Dermis blood vessel endothelial cell (primary cell): ENCODE results near the gene SKIC2. TPM values are rescaled to one million over a fixed set of nuclear protein-coding genes. Genes with fewer than 3 reads are reported as not detected.

Experiments
- DNase-seq: peaks from one replicate; pipeline ENCODE4 v3.0.0; 2010
- total RNA-seq: library from RNA; depleted of rRNA; stranded (reverse); fragments of >200 nt; gene quantifications from 2 replicates; pipeline ENCODE4 v1.2.3, GENCODE V29; 2014

Gene SKIC2
- total RNA-seq, 1 donor from 2014 or later: 37.3 TPM

DNA sequence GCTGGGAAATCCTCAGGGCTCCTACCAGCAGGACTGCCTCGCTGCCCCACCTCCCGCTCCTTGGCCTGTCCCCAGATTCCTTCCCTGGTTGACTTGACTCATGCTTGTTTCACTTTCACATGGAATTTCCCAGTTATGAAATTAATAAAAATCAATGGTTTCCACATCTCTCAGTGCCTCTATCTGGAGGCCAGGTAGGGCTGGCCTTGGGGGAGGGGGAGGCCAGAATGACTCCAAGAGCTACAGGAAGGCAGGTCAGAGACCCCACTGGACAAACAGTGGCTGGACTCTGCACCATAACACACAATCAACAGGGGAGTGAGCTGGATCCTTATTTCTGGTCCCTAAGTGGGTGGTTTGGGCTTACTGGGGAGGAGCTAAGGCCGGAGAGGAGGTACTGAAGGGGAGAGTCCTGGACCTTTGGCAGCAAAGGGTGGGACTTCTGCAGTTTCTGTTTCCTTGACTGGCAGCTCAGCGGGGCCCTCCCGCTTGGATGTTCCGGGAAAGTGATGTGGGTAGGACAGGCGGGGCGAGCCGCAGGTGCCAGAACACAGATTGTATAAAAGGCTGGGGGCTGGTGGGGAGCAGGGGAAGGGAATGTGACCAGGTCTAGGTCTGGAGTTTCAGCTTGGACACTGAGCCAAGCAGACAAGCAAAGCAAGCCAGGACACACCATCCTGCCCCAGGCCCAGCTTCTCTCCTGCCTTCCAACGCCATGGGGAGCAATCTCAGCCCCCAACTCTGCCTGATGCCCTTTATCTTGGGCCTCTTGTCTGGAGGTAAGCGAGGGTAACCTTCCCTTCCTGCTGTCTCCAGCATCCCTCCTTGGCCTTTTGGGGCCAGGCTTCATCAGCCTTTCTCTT, 13.2 kb upstream of the SKIC2 start, which contains the start of gene CFB:
Gene CFB, plus strand, starts transcription at position 589 of the 863 bp plus-strand sequence. Its CDS starts 127 bp downstream, at position 716.
- peak; percentile 51 for DNase-seq

DNA sequence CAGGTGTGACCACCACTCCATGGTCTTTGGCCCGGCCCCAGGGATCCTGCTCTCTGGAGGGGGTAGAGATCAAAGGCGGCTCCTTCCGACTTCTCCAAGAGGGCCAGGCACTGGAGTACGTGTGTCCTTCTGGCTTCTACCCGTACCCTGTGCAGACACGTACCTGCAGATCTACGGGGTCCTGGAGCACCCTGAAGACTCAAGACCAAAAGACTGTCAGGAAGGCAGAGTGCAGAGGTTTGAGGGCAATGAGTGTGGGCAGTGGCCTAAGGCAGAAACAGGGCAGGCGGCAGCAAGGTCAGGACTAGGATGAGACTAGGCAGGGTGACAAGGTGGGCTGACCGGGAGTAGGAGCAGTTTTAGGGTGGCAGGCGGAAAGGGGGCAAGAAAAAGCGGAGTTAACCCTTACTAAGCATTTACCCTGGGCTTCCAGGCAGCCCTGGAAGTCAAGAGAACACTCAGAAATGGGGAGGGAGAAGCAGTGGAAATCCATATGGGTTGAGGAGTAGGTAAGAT, 12.5 kb upstream of the SKIC2 start:
- no peak for DNase-seq

GRCh38 chr6:31947070-31947675, 11.8 kb upstream of the SKIC2 start:
- DNase-seq: no peak

GRCh38 chr6:31947864-31948263, 11.1 kb upstream of the SKIC2 start:
- DNase-seq: no peak

GRCh38 chr6:31948306-31948705, 10.7 kb upstream of the SKIC2 start:
- no peak for DNase-seq

- no peak for DNase-seq
These were observed 10.1 kb upstream of the SKIC2 start for GRCh38 chr6:31948753-31949413.

GRCh38 chr6:31949926-31950548, 8.9 kb upstream of the SKIC2 start:
- no peak for DNase-seq

DNA sequence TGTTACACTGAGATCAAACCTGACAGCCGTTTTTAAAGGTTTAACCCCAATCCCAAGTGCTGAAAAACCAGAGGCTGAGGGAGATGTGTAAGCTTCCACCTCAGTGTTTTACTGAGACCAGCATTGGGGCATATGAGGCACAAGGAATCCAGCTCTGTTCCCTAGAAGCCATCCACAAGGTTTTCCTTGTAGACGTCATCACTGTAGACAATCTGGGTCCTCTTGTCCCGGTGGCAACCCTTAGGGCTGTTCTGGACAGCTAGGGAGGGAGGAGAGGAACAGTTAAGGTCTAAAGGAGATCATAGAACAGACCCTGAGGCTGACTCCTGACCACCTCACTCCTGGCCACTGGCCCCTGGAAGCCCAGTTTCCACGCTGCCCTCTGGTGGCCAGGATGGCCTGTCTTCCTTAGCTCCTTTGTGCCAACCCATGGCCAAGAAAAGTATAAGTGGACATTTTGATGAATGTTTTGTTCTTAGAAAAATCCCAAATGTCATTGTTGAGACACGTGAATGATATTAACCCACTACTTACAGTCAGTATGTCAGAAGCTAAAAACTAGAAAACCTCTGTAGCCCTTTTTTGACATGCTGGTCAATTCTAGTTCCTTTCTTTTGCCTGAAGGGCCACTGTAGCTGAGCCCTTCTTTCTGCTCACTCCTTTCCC, 6.7 kb upstream of the SKIC2 start:
- DNase-seq: peak; percentile 81

DNA sequence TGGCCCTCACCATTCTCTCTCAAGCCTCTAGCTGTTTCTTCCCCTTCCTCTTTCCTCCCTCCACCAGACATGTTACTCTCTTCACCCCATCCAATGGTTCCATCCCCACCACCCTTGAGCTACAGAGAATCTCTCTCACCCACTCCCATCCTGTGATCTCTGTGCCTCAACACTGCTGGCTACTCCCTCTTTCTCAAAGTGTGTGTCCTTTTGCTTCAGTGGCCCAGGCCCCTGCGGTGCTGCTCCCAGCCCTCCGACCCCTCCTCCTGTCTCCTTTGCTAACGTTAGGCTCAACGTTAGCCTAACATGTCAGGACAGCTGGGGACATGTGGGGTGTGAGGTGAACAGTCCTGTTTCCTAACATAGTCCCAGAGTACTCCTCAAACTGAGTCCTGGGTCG, 6.1 kb upstream of the SKIC2 start:
- DNase-seq: no peak

DNA sequence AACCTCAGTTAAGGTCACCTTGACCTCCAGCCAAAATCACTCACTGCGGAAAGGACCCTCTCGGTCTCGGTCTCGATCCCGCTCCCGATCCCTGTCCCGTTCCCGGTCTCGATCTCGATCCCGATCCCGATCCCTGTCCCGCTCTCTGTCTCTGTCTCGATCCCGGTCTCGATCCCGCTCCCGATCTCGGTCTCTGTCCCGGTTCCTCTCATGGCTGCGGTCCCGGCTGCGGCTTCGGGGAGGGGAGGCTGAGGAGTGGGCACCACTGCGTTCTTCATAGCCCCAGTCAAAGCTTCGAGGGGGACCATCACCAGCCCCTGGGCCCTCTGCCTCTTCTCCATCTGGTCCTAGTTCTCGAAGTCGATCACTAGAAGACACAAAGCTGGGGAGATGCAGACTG, 4.5 kb upstream of the SKIC2 start:
- no peak for DNase-seq

DNA sequence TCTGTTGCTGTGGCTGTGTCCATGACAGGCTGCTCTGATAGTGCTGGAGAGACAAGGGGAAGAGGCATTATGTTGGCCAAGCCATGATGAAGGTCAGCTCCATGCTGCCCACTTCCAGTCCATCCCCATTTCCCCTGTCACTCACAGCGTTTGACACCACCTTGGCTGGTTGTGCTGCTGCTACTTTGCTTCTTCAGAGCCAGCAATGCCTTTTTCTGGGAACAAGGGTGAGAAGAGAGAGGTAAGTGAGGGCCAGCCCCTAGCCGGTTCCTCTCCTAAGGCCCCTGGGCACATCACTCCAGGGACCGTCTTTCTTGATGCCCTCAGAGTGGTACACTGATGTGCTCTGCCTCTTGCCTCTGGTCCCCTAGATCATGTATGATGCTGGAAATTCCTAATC, 2.2 kb upstream of the SKIC2 start:
- DNase-seq: no peak

GRCh38 chr6:31958412-31958740, 599 bp upstream of the SKIC2 start:
- no peak for DNase-seq

DNA sequence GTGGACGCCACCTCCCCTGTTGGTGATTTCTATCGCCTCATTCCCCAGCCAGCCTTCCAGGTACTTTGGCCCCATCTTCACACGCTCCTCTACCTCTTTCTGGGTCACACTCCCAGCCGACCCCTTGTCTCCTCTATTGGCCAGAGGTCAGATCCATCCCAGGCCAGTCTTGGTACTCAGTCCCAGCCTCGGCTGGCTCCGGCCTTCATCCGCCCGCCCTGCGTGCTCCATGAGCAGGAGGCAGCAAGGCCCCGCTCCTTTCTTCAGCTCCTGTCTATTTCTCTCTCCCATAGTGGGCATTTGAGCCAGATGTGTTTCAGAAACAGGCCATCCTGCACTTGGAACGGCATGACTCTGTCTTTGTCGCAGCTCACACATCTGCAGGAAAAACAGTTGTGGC, 2.6 kb downstream of the SKIC2 start:
- DNase-seq: no peak

- DNase-seq: no peak
These were observed 4.9 kb downstream of the SKIC2 start for GRCh38 chr6:31963921-31964320.

GRCh38 chr6:31965700-31966099, 6.7 kb downstream of the SKIC2 start:
- DNase-seq: no peak

DNA sequence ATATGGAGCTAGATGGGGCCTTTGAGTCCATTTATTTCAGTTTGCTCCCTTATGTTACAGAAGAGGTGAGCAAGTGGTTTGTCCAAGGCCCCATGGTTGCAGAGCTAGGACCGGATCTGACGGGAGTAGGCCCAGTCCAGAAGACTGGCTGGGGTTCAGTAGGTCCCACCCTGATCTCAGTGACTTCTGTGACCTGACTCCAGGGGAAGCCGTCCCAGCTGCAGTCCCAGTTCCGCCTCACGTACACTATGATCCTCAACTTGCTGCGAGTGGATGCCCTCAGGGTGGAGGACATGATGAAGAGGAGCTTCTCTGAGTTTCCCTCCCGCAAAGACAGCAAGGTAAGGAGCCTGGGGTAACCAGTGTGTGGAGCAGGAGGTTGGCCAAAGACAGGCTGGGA, 7.5 kb downstream of the SKIC2 start:
- DNase-seq: no peak

GRCh38 chr6:31966997-31967925, 8.3 kb downstream of the SKIC2 start:
- no peak for DNase-seq

DNA sequence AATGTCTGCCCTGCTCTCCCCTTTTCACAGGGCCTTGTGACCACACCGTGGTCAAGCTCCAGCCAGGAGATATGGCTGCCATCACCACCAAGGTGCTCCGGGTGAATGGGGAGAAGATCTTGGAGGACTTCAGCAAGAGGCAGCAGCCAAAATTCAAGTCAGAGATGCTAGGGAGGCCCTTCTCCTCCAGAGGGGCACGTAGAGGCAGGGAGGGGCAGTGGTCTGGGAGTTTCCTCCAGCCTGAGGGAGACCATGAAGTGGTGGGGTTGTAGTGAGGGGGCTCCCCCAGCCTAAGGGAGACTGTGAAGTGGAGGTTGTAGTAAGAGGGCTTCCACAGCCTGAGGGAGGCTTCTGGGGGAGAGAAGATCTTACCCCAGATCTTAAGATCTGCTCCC, 8.9 kb downstream of the SKIC2 start:
- DNase-seq: no peak

- no peak for DNase-seq
These were observed 9.4 kb downstream of the SKIC2 start for GRCh38 chr6:31968326-31968725.

- no peak for DNase-seq
These were observed 10.1 kb downstream of the SKIC2 start for GRCh38 chr6:31968791-31969711.
